H9 (cell line): ENCODE results near the gene CPE. TPM values are rescaled to one million over a fixed set of nuclear protein-coding genes. Genes with fewer than 3 reads are reported as not detected.

Experiments used
- DNase-seq: peaks from one replicate; pipeline ENCODE4 v3.0.0-alpha.2; 2017
- H2AFZ ChIP-seq: one replicate; pipeline ENCODE4 v1.6.1; 2013; ENCODE audit warnings: mild to moderate bottlenecking, low read length, control low read depth, moderate library complexity
- H2AK5ac ChIP-seq: 2 replicates; pipeline ENCODE4 v1.6.1; 2013; ENCODE audit warnings: low read length, control low read depth, mixed read lengths; ENCODE audit not compliant: insufficient read length
- H2BK120ac ChIP-seq: one replicate; pipeline ENCODE4 v1.6.1; 2013; ENCODE audit warnings: low read depth, mild to moderate bottlenecking, low read length, control low read depth, inconsistent platforms; ENCODE audit not compliant: poor library complexity, severe bottlenecking
- H2BK12ac ChIP-seq: 2 replicates; pipeline ENCODE4 v1.6.1; 2013; ENCODE audit warnings: low read length, control low read depth, mixed read lengths, low read depth; ENCODE audit not compliant: insufficient read length
- H2BK15ac ChIP-seq: 2 replicates; pipeline ENCODE4 v1.6.1; 2013; ENCODE audit warnings: low read depth, low read length, control low read depth
- H2BK20ac ChIP-seq: one replicate; pipeline ENCODE4 v1.6.1; 2013; ENCODE audit warnings: low read depth, mild to moderate bottlenecking, low read length, control low read depth, inconsistent platforms; ENCODE audit not compliant: poor library complexity, severe bottlenecking
- H2BK5ac ChIP-seq: 2 replicates; pipeline ENCODE4 v1.6.1; 2013; ENCODE audit warnings: low read length, control low read depth, mixed read lengths; ENCODE audit not compliant: insufficient read length
- H3K14ac ChIP-seq: 2 replicates; pipeline ENCODE4 v1.6.1; 2013; ENCODE audit warnings: low read length, control low read depth; ENCODE audit not compliant: insufficient read depth
- H3K18ac ChIP-seq: 2 replicates; pipeline ENCODE4 v1.6.1; 2013; ENCODE audit warnings: low read depth, mild to moderate bottlenecking, mixed read lengths, low read length, control low read depth; ENCODE audit not compliant: insufficient read length
- H3K23ac ChIP-seq: 2 replicates; pipeline ENCODE4 v1.6.1; 2013; ENCODE audit warnings: low read length, control low read depth, mixed read lengths, low read depth; ENCODE audit not compliant: insufficient read length
- H3K23me2 ChIP-seq: 2 replicates; pipeline ENCODE4 v1.6.1; 2013; ENCODE audit warnings: low read depth, mild to moderate bottlenecking, mixed read lengths, low read length, control low read depth; ENCODE audit not compliant: insufficient read length, poor library complexity, severe bottlenecking
- H3K27ac ChIP-seq: 2 replicates; pipeline ENCODE4 v1.5.1; 2013; ENCODE audit warnings: low read length, control low read depth, mixed read lengths, low read depth; ENCODE audit not compliant: insufficient read length
- H3K27me3 ChIP-seq: 2 replicates; pipeline ENCODE4 v1.6.1; 2013; ENCODE audit warnings: low read length, control low read depth, inconsistent platforms; ENCODE audit not compliant: insufficient read depth
- H3K4ac ChIP-seq: 2 replicates; pipeline ENCODE4 v1.6.1; 2013; ENCODE audit warnings: low read depth, mild to moderate bottlenecking, control low read depth, inconsistent platforms, low read length, moderate library complexity
- H3K4me1 ChIP-seq: 2 replicates; pipeline ENCODE4 v1.6.1; 2013; ENCODE audit warnings: low read length, control low read depth, inconsistent platforms; ENCODE audit not compliant: insufficient read depth
- H3K4me2 ChIP-seq: 2 replicates; pipeline ENCODE4 v1.6.1; 2013; ENCODE audit warnings: low read length, control low read depth, mixed read lengths; ENCODE audit not compliant: insufficient read length, insufficient read depth
- H3K56ac ChIP-seq: 2 replicates; pipeline ENCODE4 v1.6.1; 2013; ENCODE audit warnings: low read depth, mild to moderate bottlenecking, mixed read lengths, low read length, control low read depth; ENCODE audit not compliant: insufficient read length
- H3K79me1 ChIP-seq: 2 replicates; pipeline ENCODE4 v1.6.1; 2013; ENCODE audit warnings: low read depth, mild to moderate bottlenecking, moderate library complexity, low read length, control low read depth, inconsistent platforms; ENCODE audit not compliant: insufficient read depth, poor library complexity, severe bottlenecking
- H3K79me2 ChIP-seq: 2 replicates; pipeline ENCODE4 v1.6.1; 2013; ENCODE audit warnings: low read length, control low read depth, inconsistent platforms; ENCODE audit not compliant: insufficient read depth
- H3K9ac ChIP-seq: 2 replicates; pipeline ENCODE4 v1.6.1; 2013; ENCODE audit warnings: low read length, control low read depth, mixed read lengths; ENCODE audit not compliant: insufficient read length; ENCODE audit errors: extremely low read depth
- H3K9me3 ChIP-seq: one replicate; pipeline ENCODE4 v1.6.1; 2013; ENCODE audit warnings: low read depth, low read length, inconsistent platforms; ENCODE audit not compliant: control insufficient read depth
- H3T11ph ChIP-seq: one replicate; pipeline ENCODE4 v1.6.1; 2013; ENCODE audit warnings: mild to moderate bottlenecking, low read length, control low read depth, inconsistent platforms
- H4K20me1 ChIP-seq: one replicate; pipeline ENCODE4 v1.6.1; 2013; ENCODE audit not compliant: control insufficient read depth, insufficient read length, insufficient read depth
- H4K5ac ChIP-seq: 2 replicates; pipeline ENCODE4 v1.6.1; 2013; ENCODE audit warnings: low read depth, mild to moderate bottlenecking, mixed read lengths, low read length, control low read depth; ENCODE audit not compliant: insufficient read length
- H4K8ac ChIP-seq: replicated peaks from 2 replicates; pipeline ENCODE4 v1.6.1; 2013; ENCODE audit warnings: low read length, control low read depth, mixed read lengths, low read depth; ENCODE audit not compliant: insufficient read length
- H4K91ac ChIP-seq: 2 replicates; pipeline ENCODE4 v1.6.1; 2013; ENCODE audit warnings: low read depth, mild to moderate bottlenecking, moderate library complexity, mixed read lengths, low read length, control low read depth; ENCODE audit not compliant: insufficient read length
- H3K27ac Mint-ChIP-seq, 3 experiments: 2 replicates in 2 of 3; 3 replicates in 1 of 3; pipeline ENCODE4 v1.8.0; 2020 to 2021; ENCODE audit warnings: mixed read lengths in 3 of 3, mild to moderate bottlenecking in 1 of 3, moderate library complexity in 1 of 3
- H3K27me3 Mint-ChIP-seq: 2 replicates; pipeline ENCODE4 v1.8.0; 2021; ENCODE audit warnings: low read depth, mild to moderate bottlenecking, moderate library complexity, mixed read lengths
- H3K36me3 Mint-ChIP-seq, 3 experiments: 2 replicates in 2 of 3; 3 replicates in 1 of 3; pipeline ENCODE4 v1.8.0; 2020 to 2021; ENCODE audit warnings: low read depth in 3 of 3, mixed read lengths in 3 of 3; ENCODE audit not compliant: insufficient read depth in 1 of 3
- H3K4me1 Mint-ChIP-seq, 2 experiments: 2 replicates each; pipeline ENCODE4 v1.8.0; 2020; ENCODE audit warnings: mixed read lengths in 2 of 2
- H3K4me3 Mint-ChIP-seq, 2 experiments: 2 replicates in 1 of 2; 3 replicates in 1 of 2; pipeline ENCODE4 v1.8.0; 2020 to 2021; ENCODE audit warnings: mild to moderate bottlenecking in 2 of 2, mixed read lengths in 2 of 2, moderate library complexity in 1 of 2
- H3K9me3 Mint-ChIP-seq, 2 experiments: 2 replicates in 1 of 2; 3 replicates in 1 of 2; pipeline ENCODE4 v1.8.0; 2020; ENCODE audit warnings: mild to moderate bottlenecking in 2 of 2, mixed read lengths in 2 of 2, moderate library complexity in 1 of 2
- CTCF ChIP-seq: fragments of 200-600 bp; sonication (generic); conservative IDR thresholded peaks from 3 replicates; pipeline ENCODE4 v1.8.0; 2021; ENCODE audit warnings: antibody characterized with exemption, mild to moderate bottlenecking
- WGBS: extraction: QIAGEN DNeasy Blood & Tissue Kit; methylation state at CpG from one replicate; pipeline ENCODE4 v1.1.7; 2013; ENCODE audit warnings: missing lambda C conversion rate, low lambda C conversion rate, mixed read lengths; ENCODE audit not compliant: insufficient read length; ENCODE audit errors: extremely low coverage; 5-methylcytosine and 5-hydroxymethylcytosine counted together
- total RNA-seq: library from RNA; stranded (reverse); gene quantifications from 2 replicates; pipeline ENCODE4 v1.2.1, GENCODE V29; 2021

The CPE gene
- total RNA-seq, 1 experiment from 2014 or later, result 10.0 TPM

- H3K56ac ChIP-seq, result no peak overlapping the region
- no peak overlapping the region for H3K4me3 Mint-ChIP-seq
- no peaks in the 10 kb centered on the region for H3K9me3 ChIP-seq
- no peak for DNase-seq
- H3K9ac ChIP-seq, result no peak overlapping the region
- H4K5ac ChIP-seq, result no peak overlapping the region
- no peak for TF ChIP-seq CTCF
- H2AK5ac ChIP-seq, result no peak overlapping the region
- H2AFZ ChIP-seq, result no peak overlapping the region
- H3K27ac Mint-ChIP-seq, result no peak overlapping the region; a peak in 1 of 7 replicates
- H2BK15ac ChIP-seq, result no peak overlapping the region
- H3K27ac ChIP-seq, result no peak overlapping the region
- no CpG with 5 or more reads among the region's 7 CpGs for WGBS
- no peak overlapping the region for H3K4me2 ChIP-seq
- no peak overlapping the region for H2BK20ac ChIP-seq
- no peak overlapping the region for H3T11ph ChIP-seq
- no peaks in the 10 kb centered on the region for H3K27me3 ChIP-seq
- no peaks in the 10 kb centered on the region; the same call in 1 of the 2 replicates for H3K27me3 Mint-ChIP-seq
- no peak overlapping the region for H3K23ac ChIP-seq
- H2BK12ac ChIP-seq, result no peak overlapping the region
- H3K18ac ChIP-seq, result no peak overlapping the region
- H4K8ac ChIP-seq, result no peak overlapping the region
- no peaks in the 10 kb centered on the region for H3K79me2 ChIP-seq
- H3K23me2 ChIP-seq, result no peaks in the 10 kb centered on the region
- no peak overlapping the region for H3K4ac ChIP-seq
- H4K20me1 ChIP-seq, result no peaks in the 10 kb centered on the region
- H3K36me3 Mint-ChIP-seq, result no peaks in the 10 kb centered on the region
- no peak overlapping the region for H4K91ac ChIP-seq
- H3K14ac ChIP-seq, result no peak overlapping the region
- H3K4me1 ChIP-seq, result peaks cover 5% of the 10 kb centered on the region
- H3K9me3 Mint-ChIP-seq, result no peaks in the 10 kb centered on the region
- no peaks in the 10 kb centered on the region for H3K79me1 ChIP-seq
- H3K4me1 Mint-ChIP-seq, result peaks cover 0 to 3% of the 10 kb centered on the region in 2 experiments; a peak in 1 of 4 replicates
- H2BK5ac ChIP-seq, result no peak overlapping the region
- H2BK120ac ChIP-seq, result no peak overlapping the region
Observed at GRCh38 chr4:165360985-165361670, 17.7 kb upstream of the CPE start.
